WTC11 (cell line): ENCODE measurements around the gene RBBP4. TPM values are rescaled to one million over a fixed set of nuclear protein-coding genes. Genes with fewer than 3 reads are reported as not detected.

ENCODE experiments used
- ARID4B ChIP-seq: sonication (generic); formaldehyde crosslinking; IDR thresholded peaks from 2 replicates; pipeline ENCODE4 v1.8.0; 2023; ENCODE audit warnings: missing genetic modification reagents, mild to moderate bottlenecking, borderline replicate concordance
- ATF1 ChIP-seq: sonication (generic); formaldehyde crosslinking; IDR thresholded peaks from 2 replicates; pipeline ENCODE4 v1.8.1; 2023; ENCODE audit warnings: mild to moderate bottlenecking, moderate library complexity, missing genetic modification reagents
- ATF3 ChIP-seq: sonication (generic); formaldehyde crosslinking; conservative IDR thresholded peaks from 2 replicates; pipeline ENCODE4 v1.8.1; 2022; ENCODE audit warnings: mild to moderate bottlenecking, missing genetic modification reagents
- E2F4 ChIP-seq: sonication (generic); formaldehyde crosslinking; IDR thresholded peaks from 2 replicates; pipeline ENCODE4 v1.8.1; 2022; ENCODE audit warnings: low read depth, mild to moderate bottlenecking, moderate library complexity, missing genetic modification reagents, borderline replicate concordance
- ETV6 ChIP-seq: sonication (generic); formaldehyde crosslinking; IDR thresholded peaks from 2 replicates; pipeline ENCODE4 v1.8.1; 2022; ENCODE audit warnings: mild to moderate bottlenecking, missing genetic modification reagents
- FOXP4 ChIP-seq: sonication (generic); formaldehyde crosslinking; IDR thresholded peaks from 2 replicates; pipeline ENCODE4 v1.8.0; 2022; ENCODE audit warnings: mild to moderate bottlenecking, missing genetic modification reagents
- GTF2I ChIP-seq: fragments of 250-450 bp; sonication (Bioruptor Pico); conservative IDR thresholded peaks from 2 replicates; pipeline ENCODE4 v1.4.0; 2021; ENCODE audit warnings: mild to moderate bottlenecking
- IRF2 ChIP-seq: sonication (generic); formaldehyde crosslinking; IDR thresholded peaks from 2 replicates; pipeline ENCODE4 v1.8.0; 2022; ENCODE audit warnings: low read depth, missing genetic modification reagents, borderline replicate concordance
- JUN ChIP-seq: sonication (generic); formaldehyde crosslinking; IDR thresholded peaks from 2 replicates; pipeline ENCODE4 v1.8.0; 2023; ENCODE audit warnings: mild to moderate bottlenecking, missing genetic modification reagents
- KAT7 ChIP-seq: sonication (generic); formaldehyde crosslinking; IDR thresholded peaks from 2 replicates; pipeline ENCODE4 v1.8.1; 2023; ENCODE audit warnings: missing genetic modification reagents, mild to moderate bottlenecking, borderline replicate concordance
- MAX ChIP-seq: sonication (generic); formaldehyde crosslinking; IDR thresholded peaks from 2 replicates; pipeline ENCODE4 v1.8.0; 2022; ENCODE audit warnings: mild to moderate bottlenecking, missing genetic modification reagents
- MXD4 ChIP-seq: fragments of 250-450 bp; sonication (Bioruptor Pico); IDR thresholded peaks from 2 replicates; pipeline ENCODE4 v1.8.0; 2021; ENCODE audit warnings: mild to moderate bottlenecking, moderate library complexity, borderline replicate concordance
- MYBL2 ChIP-seq: sonication (generic); formaldehyde crosslinking; IDR thresholded peaks from 2 replicates; pipeline ENCODE4 v1.8.1; 2023; ENCODE audit warnings: mild to moderate bottlenecking, moderate library complexity, missing genetic modification reagents
- OVOL2 ChIP-seq: fragments of 250-450 bp; sonication (Bioruptor Pico); IDR thresholded peaks from 2 replicates; pipeline ENCODE4 v1.9.0; 2021; ENCODE audit warnings: mild to moderate bottlenecking, borderline replicate concordance
- PRDM15 ChIP-seq: sonication (generic); formaldehyde crosslinking; IDR thresholded peaks from 2 replicates; pipeline ENCODE4 v1.8.0; 2022; ENCODE audit warnings: missing genetic modification reagents
- PRRX2 ChIP-seq: fragments of 250-450 bp; sonication (Bioruptor Pico); IDR thresholded peaks from 2 replicates; pipeline ENCODE4 v1.8.0; 2021; ENCODE audit warnings: mild to moderate bottlenecking
- TEAD1 ChIP-seq: sonication (generic); formaldehyde crosslinking; IDR thresholded peaks from 2 replicates; pipeline ENCODE4 v1.8.0; 2022; ENCODE audit warnings: mild to moderate bottlenecking, missing genetic modification reagents
- USF2 ChIP-seq: sonication (generic); formaldehyde crosslinking; IDR thresholded peaks from 2 replicates; pipeline ENCODE4 v1.8.1; 2023; ENCODE audit warnings: mild to moderate bottlenecking, missing genetic modification reagents, moderate library complexity
- ZNF121 ChIP-seq: sonication (generic); formaldehyde crosslinking; IDR thresholded peaks from 2 replicates; pipeline ENCODE4 v1.8.0; 2023; ENCODE audit warnings: missing genetic modification reagents
- ZNF219 ChIP-seq: sonication (generic); formaldehyde crosslinking; IDR thresholded peaks from 2 replicates; pipeline ENCODE4 v1.8.0; 2023; ENCODE audit warnings: missing genetic modification reagents, mild to moderate bottlenecking, borderline replicate concordance
- ZNF263 ChIP-seq: sonication (generic); formaldehyde crosslinking; IDR thresholded peaks from 2 replicates; pipeline ENCODE4 v1.8.1; 2022; ENCODE audit warnings: low read depth, mild to moderate bottlenecking, moderate library complexity, missing genetic modification reagents
- ZNF396 ChIP-seq: fragments of 250-450 bp; sonication (Bioruptor Pico); IDR thresholded peaks from 2 replicates; pipeline ENCODE4 v1.8.0; 2021; ENCODE audit warnings: mild to moderate bottlenecking, moderate library complexity, borderline replicate concordance
- ZNF423 ChIP-seq: fragments of 250-450 bp; sonication (Bioruptor Pico); IDR thresholded peaks from 2 replicates; pipeline ENCODE4 v2.1.2; 2022; ENCODE audit warnings: mild to moderate bottlenecking, moderate library complexity
- ZNF425 ChIP-seq: fragments of 250-450 bp; sonication (Bioruptor Pico); conservative IDR thresholded peaks from 2 replicates; pipeline ENCODE4 v1.9.0; 2021; ENCODE audit warnings: mild to moderate bottlenecking
- total RNA-seq: library from RNA; stranded (reverse); gene quantifications from 3 replicates; pipeline ENCODE4 v1.2.3, GENCODE V29; 2021

Gene RBBP4
- total RNA-seq, 1 experiment from 2014 or later, result 331 TPM

- peak; percentile 99; the same call in 1 of the 2 replicates for TF ChIP-seq KAT7
- peak; percentile 95 for TF ChIP-seq ETV6 (CRISPR knock-in tag)
- no peak for TF ChIP-seq MXD4 (CRISPR knock-in tag)
- peak; percentile 22; the same call in 1 of the 2 replicates for TF ChIP-seq PRDM15 (CRISPR knock-in tag)
- TF ChIP-seq OVOL2, result no peak
- TF ChIP-seq GTF2I, result no peak
- TF ChIP-seq PRRX2 (CRISPR knock-in tag), result no peak
- peak; percentile 82; the same call in 1 of the 2 replicates for TF ChIP-seq JUN
- TF ChIP-seq ZNF121 (CRISPR knock-in tag), result no peak
- TF ChIP-seq IRF2 (CRISPR knock-in tag), result no peak
- TF ChIP-seq FOXP4, result peak; percentile 95
- TF ChIP-seq ARID4B (CRISPR knock-in tag), result peak; percentile 84
- TF ChIP-seq E2F4 (CRISPR knock-in tag), result peak; percentile 93
- no peak for TF ChIP-seq ZNF423
- TF ChIP-seq ZNF396 (CRISPR knock-in tag), result no peak
- TF ChIP-seq ATF1, result peak; percentile 70; the same call in 1 of the 2 replicates
- peak; percentile 92 for TF ChIP-seq MYBL2 (CRISPR knock-in tag)
- no peak for TF ChIP-seq ZNF425 (CRISPR knock-in tag)
- no peak for TF ChIP-seq ATF3 (CRISPR knock-in tag)
- TF ChIP-seq TEAD1 (CRISPR knock-in tag), result peak; percentile 86
- TF ChIP-seq MAX (CRISPR knock-in tag), result peak; percentile 93
- no peak for TF ChIP-seq ZNF219
- no peak for TF ChIP-seq ZNF263 (CRISPR knock-in tag)
- TF ChIP-seq USF2 (CRISPR knock-in tag), result peak; percentile 95
Measured at GRCh38 chr1:32650752-32651460, at the start of gene RBBP4 (continued).
